ENCODE measurements around the gene ZNF71. TPM values are rescaled to one million over a fixed set of nuclear protein-coding genes. Genes with fewer than 3 reads are reported as not detected.

Gene ZNF71
- 10.5 TPM for total RNA-seq

DNA sequence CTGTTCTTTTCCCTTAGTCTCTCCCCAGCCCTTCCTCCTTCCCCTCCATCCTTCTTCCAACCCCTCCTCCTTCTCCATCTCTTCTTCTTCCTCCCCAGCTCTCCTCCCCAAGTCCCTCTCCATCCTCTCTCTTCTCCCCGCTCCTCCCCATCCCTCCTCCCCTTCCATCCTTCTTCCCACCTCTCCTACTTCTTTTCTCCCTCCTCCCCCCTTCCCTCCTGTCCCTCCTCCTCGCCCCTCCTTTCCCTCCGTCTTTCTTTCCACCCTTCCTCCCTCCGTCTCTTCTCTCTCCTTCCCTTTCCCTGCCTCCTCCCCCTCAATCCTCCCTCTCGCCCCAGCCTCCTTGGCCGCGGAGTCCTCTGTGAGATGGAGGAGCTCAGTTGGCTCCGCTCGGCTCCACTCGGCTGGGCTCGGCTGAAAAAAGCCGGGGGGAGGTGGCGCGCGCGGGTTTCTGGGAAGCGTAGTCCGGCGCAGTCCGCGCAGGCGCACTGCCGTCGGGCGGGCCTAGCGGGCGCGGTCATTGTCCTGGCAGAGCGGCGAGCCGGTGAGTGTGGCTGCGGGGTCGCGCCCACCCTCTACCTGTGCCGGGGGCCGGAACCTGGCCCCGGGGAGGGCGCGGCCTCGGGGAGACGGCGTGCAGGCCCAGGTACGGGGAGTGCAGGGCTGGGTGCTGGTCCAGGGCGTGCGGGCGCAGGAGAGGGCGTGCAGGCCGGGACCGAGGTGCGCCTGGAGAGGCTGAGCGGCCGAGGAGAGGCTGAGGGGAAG is at the start of gene ZNF71:
TSS of gene ZNF71 (plus strand) at position 520 of the 765 bp plus-strand sequence. CDS start 6,257 bp downstream, outside the sequence.
- peak; percentile 95 for DNase-seq

DNA sequence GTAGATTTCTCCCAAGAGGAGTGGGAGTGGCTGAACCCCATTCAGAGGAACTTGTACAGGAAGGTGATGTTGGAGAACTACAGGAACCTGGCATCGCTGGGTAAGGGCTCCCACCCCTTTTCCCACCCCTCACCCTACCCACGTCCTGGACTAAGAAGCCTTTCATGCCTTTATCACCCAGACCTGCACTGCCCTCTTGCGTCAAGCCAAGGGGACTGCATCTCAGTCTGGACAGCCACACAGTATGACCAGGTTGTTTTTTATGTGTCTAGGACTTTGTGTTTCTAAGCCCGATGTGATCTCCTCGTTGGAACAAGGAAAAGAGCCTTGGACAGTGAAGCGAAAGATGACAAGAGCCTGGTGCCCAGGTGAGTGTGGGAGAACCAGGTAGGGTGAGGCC is 47.6 kb upstream of the ZNF71 start:
- no peak for DNase-seq

DNA sequence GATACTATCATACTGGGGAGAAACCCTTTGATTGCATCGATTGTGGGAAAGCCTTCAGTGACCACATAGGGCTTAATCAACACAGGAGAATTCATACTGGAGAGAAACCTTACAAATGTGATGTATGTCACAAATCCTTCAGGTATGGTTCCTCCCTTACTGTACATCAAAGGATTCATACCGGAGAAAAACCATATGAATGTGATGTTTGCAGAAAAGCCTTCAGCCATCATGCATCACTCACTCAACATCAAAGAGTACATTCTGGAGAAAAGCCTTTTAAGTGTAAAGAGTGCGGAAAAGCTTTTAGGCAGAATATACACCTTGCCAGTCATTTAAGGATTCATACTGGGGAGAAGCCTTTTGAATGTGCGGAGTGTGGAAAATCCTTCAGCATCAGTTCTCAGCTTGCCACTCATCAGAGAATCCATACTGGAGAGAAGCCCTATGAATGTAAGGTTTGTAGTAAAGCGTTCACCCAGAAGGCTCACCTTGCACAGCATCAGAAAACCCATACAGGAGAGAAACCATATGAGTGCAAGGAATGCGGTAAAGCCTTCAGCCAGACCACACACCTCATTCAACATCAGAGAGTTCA is 40.7 kb upstream of the ZNF71 start:
- DNase-seq, result no peak

DNA sequence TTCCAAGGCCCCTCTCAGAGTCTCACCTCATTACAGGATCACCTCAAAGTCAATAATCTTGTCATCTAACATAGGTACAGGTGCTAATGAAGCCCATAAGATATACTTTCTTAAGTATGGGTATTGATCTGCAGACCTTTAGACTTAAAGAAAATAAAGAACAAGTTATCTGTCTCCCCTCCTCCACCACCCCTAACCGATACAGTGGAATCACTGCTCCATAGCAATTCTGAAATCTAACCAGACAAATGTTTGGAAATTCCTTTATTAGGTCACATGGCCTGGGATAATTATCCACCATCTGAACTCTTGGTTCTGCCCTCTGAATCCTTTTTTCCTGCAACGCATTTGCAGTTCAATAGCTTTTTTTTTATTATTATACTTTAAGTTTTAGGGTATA is 32.3 kb upstream of the ZNF71 start:
- no peak for DNase-seq

DNA sequence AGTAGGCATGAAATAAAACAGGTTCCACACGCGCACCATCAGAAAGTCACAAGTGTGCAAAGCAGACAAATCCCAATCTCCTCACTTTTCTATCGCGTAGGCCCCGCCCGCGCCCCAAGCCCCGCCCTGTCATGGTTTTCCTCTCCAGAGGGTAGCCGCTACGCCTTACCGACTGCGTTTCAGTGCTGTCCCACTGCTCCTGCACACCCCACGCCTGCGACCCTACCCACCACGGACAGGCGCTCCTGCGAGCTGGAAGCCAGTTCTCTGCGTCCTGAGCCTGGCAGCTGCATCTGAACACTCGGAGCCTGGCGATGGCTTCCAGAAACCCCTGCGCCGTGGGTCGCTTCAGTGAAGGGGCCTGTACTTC is 28.2 kb upstream of the ZNF71 start:
- DNase-seq, result no peak

DNA sequence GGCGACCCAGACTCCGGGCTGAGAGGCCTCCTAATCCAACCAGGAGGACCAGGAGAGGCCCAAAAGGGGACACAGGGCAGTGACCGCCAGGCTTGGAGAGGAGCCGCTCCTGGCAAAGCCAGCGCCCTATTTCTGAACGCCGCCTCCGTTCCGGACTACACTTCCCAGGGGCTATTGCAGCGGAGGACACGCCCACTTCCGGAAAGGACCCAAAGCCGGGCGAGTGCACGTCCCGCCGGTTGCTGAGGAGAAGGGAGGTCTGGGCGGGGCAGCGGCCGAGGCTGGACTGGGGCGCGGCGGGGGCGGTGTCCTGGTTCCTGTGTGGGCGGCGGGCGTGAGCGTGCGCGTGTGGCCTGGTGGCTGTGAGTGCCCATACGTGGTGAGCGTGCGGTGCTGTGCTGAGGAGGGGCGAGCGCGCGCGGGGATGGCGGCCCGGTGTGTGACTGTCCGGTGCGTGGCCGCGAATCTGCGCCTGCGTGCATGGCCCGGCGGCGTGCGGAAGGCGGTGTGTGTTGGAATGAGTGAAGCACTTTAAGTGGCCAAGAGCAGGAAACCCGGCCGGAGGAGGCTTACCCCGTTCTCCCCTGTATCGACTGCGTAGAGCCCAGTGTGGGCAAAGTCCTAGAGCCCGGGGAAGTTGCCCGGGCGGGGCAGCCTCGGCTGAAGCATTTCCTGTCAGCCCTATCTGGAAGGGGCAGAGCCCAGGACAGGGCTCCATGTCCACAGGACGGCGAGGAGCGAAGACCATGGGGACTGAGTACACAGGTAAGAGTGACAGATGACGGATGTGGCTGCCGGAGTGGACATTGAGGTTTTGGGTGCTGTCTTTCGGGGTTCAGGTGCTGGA is 27.6 kb upstream of the ZNF71 start, which contains the start of gene ZNF470:
TSS of gene ZNF470 (plus strand) at position 195 of the 847 bp plus-strand sequence. CDS start 2,844 bp downstream, outside the sequence.
- DNase-seq, result peak; percentile 97

DNA sequence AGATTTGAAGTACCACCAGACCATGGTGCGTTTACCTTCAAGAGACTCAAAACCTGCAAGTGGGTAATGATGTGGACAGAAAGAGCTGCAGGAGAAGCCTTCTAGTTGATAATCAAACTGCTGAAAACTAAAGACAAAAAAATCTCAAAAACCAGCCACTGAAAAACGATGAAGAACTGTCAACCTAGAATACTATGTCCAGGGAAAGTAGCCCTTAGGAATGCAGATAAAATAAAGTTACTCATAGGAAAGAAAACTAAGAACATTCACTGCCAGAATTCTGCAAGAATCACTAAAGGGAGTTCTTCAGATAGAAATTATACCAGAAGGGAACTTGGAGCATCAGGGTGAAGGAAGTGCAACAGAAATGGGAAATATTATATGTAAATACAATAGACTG is 22.5 kb upstream of the ZNF71 start:
- DNase-seq, result no peak

DNA sequence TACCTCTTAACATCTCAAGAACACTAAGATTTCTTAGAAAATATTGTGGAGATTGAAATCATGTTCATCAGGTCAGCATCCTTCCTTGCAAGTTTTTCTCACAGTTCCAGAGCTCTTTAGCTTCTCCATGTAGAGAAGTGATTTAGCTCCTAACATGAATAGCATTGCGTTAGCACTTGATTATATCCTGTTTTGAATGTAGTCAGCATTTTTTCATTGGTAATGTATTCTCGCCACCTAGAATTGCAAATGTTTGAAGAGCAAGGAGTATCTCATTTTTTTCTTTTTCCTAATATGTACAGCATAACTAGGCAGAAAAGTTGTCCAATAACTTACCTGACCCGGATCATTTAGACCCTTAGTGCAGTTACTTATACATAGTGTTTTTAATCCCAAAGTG is 21.2 kb upstream of the ZNF71 start:
- no peak for DNase-seq

DNA sequence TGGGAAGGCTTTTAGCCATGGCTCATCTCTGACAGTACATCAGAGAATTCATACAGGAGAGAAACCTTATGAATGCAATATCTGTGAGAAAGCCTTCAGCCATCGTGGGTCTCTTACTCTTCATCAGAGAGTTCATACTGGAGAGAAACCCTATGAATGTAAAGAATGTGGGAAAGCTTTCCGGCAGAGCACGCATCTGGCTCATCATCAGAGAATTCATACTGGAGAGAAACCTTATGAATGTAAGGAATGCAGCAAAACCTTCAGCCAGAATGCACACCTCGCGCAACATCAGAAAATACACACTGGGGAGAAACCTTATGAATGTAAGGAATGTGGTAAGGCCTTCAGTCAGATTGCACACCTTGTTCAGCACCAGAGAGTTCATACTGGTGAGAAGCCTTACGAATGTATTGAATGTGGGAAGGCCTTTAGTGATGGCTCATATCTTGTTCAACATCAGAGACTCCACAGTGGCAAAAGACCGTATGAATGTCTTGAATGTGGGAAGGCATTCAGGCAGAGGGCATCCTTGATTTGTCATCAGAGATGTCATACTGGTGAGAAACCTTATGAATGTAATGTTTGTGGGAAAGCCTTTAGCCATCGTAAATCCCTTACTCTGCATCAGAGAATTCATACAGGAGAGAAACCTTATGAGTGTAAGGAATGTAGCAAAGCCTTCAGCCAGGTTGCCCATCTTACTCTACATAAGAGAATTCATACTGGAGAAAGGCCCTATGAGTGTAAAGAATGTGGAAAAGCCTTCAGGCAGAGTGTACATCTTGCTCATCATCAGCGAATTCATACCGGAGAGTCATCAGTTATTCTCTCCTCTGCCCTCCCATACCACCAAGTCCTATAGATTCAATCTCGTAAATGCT is 17.1 kb upstream of the ZNF71 start:
- DNase-seq, result no peak

DNA sequence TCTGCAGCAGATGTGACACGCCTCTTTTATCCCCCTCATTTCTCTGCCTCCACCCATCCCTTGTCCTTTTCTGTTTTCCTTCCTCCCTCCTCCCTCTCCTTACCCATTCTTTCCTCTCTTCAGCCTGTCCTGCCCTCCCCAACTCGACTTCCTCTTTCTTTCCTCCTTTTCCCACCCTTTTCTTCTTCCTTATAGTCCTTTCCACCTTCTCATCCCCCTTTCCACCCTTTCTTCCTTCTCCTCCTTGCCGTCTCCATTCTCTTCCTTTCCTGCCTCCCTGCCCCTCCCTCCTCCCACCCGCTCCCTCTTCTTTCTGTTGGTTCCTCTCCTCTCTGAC is 688 bp upstream of the ZNF71 start:
- DNase-seq, result no peak

DNA sequence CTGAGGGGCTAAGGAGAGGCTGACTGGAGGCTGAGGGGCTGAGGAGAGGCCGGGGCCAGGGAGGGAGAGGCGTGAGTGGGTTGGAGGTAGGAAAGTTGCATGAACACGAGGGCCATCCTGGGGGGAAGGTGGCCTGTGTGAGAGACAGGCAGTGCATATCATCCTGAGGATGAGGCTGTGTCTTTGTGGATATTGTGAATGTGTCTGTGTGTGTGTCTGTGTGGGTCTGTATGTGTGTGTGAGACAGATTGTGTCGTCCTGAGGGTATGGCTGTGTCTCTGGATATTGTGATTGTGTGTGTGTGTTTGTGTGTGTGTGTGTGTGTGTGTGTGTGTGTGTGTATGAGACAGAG is 422 bp downstream of the ZNF71 start:
- no peak for DNase-seq

DNA sequence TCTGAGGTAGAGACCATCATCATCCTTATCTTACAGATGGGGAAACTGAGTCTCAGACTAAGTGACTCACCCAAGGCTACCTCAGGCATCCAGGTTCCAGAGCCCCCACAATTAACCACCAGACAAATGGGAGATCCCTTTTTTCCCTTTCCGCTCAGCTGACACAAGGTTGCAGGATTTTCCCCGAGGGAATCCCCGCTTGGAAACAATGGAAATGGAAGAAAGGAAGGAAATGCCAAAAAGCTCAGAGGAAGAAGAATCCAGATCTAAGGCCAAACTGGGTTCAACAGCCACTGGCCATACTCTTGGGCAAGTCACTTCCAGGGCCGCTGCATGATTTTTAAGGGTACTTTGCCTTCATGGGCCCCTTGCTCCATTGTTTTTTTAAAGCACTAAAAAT is 1.6 kb downstream of the ZNF71 start:
- no peak for DNase-seq

DNA sequence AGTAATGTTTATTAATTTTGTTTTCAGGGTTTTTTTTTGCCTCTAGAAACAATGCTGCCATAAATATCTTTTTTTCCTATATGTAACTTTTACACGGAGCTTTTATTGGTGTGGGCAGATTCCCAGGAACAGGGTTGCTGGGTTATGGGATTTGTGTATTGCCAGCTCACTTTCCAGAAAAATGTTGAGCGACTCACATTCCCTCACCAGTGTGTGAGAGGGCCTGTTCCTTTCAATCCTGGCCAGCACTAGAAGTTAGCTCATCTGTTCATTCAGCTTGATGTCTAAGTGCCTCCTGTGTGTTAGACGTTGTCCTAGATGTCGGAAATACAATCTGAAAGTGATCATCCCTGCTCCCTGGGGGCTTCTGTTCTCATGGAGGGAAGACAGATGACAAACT is 2.6 kb downstream of the ZNF71 start:
- no peak for DNase-seq

DNA sequence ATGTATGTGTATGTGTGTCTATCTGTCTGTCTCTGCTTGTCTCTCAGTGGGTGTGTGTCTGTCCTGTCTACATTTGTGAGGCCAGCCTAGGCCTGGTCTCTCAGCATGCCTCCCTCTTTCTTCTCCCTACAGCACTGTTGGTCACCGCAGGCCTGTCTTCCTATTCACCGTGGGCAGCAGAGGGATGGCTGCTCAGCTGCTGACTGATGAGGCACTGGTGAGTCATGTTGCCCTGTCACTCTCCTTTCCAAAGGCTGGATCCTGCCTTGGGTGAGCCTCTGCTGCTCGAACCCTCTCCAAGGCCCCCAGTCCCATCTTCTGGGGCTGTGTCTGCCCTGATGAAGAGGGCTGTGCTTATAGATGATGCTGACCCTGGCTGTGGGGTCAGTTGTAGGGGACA is 6.3 kb downstream of the ZNF71 start:
- no peak for DNase-seq

DNA sequence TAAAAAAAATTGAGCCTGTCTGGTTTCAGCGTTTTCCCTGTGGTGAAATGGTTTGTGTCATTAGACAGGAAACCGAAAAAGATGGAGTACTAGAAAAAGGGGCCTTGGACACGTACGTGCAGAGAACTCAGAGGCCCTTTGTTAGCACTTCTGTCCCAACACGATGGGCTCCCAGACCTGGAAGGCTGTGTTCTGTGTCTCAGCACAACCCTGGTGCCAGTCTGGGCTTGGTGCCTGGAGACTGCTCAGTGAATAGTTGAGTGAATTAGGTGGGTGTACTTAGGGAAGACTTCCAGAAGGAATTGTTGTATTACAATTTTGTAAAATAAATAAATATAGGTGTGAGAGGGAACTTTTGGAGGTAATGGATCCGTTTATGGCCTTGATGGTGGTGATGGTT is 8.7 kb downstream of the ZNF71 start:
- DNase-seq, result no peak

DNA sequence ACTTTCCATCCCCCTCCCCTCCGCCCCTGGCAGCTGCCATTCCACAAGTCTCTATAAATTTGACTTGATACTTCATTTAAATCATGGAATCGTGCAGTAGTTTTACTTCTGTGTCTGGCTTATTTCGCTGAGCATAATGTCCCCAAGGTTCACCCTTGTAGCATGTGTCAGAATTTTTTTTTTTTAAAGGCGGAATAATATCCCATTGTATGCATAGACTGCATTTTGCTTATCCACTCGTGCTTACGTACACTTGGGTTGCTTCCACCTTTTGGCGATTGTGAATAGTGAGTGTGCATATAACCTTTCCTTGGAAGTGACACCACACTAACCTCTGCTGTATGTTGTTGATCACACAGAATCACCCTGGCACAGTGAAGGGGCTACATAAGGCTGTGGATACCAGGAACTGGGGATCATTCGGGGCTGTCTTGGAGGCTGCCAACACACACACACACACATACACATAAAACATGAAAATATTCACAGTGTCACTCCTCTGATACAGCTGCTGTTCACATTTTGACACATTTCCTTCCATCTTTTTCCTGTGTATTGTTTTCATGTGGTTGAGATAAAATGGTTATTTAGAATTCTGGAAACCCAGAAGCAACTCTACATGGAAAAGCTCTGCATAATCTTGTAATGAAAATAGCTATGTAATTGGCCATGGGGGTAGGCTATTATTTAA is 13.3 kb downstream of the ZNF71 start:
- DNase-seq, result no peak

DNA sequence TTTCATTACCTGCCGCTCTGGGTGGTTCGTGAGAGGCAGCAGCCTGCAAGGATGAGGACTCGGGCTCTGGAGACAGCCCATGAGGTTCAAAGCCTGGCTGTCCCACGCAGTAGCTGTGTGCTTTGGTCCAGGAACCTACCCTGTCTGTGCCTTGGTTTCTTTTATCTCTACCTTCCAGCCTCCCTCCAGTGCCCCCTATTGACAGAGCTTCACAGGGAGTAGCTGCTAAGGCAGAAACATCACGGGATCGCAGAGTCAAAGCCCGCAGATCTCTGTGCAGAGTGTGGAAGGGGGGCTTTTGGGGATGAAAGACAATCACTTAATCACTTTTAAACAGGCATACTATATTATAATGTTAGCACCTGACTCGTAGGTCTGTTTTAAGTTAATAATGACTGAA is 16.2 kb downstream of the ZNF71 start:
- no peak for DNase-seq

DNA sequence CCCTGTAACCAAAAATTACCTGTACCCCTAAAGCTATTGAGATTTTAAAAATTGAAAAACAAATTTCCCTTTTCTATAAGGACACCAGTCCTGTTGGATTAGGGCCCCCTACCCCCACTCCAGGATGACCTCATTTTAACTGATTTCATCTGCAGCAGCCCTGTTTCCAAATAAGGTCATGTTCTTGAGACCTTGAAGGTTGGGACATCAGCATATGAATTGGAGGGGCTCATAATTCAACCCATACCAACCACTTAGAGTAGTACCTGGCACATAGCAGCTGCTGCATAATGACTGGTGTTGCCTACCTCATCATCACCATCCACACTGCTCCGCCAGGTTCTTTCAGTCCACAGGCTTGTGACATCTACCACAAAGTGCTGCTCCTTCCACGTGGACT is 17.6 kb downstream of the ZNF71 start:
- no peak for DNase-seq

DNA sequence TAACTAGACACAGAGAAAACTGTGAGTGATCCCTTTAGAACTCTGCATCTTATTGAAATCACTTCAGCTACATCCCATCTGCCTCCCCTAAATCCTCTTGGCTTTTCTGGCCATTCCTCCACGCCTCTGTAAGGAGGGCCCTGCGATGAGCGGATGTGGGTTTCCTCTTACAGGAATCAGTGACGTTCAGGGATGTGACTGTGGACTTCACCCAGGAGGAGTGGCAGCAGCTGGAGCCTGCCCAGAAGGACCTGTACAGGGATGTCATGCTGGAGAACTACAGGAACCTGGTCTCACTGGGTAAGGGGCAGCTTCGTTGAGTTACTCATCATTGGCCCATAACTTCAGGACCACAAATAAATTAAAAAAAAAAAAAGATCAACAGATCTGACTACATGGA is 18.5 kb downstream of the ZNF71 start:
- DNase-seq, result no peak

DNA sequence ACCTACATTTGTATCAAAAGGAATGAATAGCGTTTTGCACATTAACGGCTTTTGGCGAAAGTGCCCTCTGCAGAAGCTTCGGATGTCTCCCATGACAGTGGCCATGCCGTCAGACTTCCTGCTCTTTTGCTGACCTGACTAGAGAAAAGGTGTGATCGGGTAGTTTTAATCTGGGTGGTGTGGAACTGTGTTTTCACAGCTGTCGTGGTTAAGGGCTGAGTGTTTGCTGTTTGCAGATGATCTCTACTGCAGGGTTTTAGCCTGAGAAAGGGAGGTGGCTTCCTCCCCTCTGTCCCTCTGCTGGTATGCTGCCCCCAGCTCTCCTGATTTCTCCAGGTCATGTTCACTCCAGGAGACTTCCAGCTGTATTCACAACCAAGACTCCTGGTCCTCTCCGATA is 22.4 kb downstream of the ZNF71 start:
- DNase-seq, result no peak

DNA sequence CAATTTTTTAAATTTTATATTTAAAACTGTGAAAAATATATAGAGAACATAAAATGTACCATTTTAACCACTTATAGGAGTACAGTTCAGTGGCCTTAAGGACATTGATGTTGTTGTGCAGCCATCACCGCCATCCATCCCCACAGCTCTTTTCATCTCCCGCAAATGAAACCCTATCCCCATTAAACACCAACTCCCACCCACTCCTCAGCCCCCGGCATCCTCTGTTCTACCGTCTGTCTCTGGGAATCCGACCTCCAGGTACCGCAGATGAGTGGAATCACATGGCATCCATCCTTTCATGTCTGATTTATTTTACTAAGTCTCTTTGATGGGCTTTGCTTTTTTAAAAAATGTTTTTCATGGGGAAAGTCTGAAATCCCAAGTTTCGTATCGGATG is 24.0 kb downstream of the ZNF71 start:
- DNase-seq, result no peak

DNA sequence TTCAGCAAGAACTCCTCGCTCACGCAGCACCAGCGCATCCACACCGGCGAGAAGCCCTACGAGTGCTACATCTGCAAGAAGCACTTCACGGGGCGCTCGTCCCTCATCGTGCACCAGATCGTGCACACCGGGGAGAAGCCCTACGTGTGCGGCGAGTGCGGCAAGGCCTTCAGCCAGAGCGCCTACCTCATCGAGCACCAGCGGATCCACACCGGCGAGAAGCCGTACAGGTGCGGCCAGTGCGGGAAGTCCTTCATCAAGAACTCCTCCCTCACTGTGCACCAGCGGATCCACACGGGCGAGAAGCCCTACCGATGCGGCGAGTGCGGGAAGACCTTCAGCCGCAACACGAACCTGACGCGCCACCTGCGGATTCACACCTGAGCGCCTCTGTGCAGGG is 27.3 kb downstream of the ZNF71 start:
- DNase-seq, result no peak
